ENCODE measurements around the gene SLC35G6. TPM values are rescaled to one million over a fixed set of nuclear protein-coding genes. Genes with fewer than 3 reads are reported as not detected.

Gene SLC35G6
- total and polyA plus RNA-seq, 2 of the 13 experiments (the other 11 are each of a cell fraction or from before 2014, with no cell fraction given): 0.07 TPM; not detected in 1

GRCh38 chr17:7477392-7478275 lies 3.6 kb upstream of the SLC35G6 start (continued):
- TF ChIP-seq REST (IDR thresholded peaks at IDR 0.05; ENCODE audit: borderline replicate concordance in 1 of 2, low read depth in 1 of 2, low read length in 2 of 2) (no peak), NFYC (CRISPR knock-in tag; IDR thresholded peaks at IDR 0.05) (no peak), ELF3 (CRISPR knock-in tag; IDR thresholded peaks at IDR 0.05) (peak; percentile 61), SATB2 (CRISPR knock-in tag; IDR thresholded peaks at IDR 0.05) (no peak), PBX3 (CRISPR knock-in tag; IDR thresholded peaks at IDR 0.05; ENCODE audit: borderline replicate concordance) (no peak), ZNF670 (CRISPR knock-in tag; IDR thresholded peaks at IDR 0.05; ENCODE audit: borderline replicate concordance) (no peak), GFI1 (CRISPR knock-in tag; IDR thresholded peaks at IDR 0.05; ENCODE audit: borderline replicate concordance) (no peak), XBP1 (CRISPR knock-in tag; IDR thresholded peaks at IDR 0.05) (no peak), IRF2 (CRISPR knock-in tag; IDR thresholded peaks at IDR 0.05) (no peak), THAP7 (CRISPR knock-in tag; IDR thresholded peaks at IDR 0.05) (no peak), POLR2A (IDR thresholded peaks at IDR 0.05; ENCODE audit: insufficient read depth in 1 of 2, low read depth in 2 of 2, low read length in 2 of 2) (peak in 1 of 2 experiments; percentile 46; a peak in 1 of 4 replicates), TOE1 (CRISPR knock-in tag; IDR thresholded peaks at IDR 0.05) (no peak), YEATS4 (CRISPR knock-in tag; IDR thresholded peaks at IDR 0.05; ENCODE audit: borderline replicate concordance) (no peak)
- TF ChIP-seq, protein P1, sequence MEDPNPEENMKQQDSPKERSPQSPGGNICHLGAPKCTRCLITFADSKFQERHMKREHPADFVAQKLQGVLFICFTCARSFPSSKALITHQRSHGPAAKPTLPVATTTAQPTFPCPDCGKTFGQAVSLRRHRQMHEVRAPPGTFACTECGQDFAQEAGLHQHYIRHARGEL (CRISPR knock-in tag; IDR thresholded peaks at IDR 0.05): no peak
- TF ChIP-seq, protein P2, sequence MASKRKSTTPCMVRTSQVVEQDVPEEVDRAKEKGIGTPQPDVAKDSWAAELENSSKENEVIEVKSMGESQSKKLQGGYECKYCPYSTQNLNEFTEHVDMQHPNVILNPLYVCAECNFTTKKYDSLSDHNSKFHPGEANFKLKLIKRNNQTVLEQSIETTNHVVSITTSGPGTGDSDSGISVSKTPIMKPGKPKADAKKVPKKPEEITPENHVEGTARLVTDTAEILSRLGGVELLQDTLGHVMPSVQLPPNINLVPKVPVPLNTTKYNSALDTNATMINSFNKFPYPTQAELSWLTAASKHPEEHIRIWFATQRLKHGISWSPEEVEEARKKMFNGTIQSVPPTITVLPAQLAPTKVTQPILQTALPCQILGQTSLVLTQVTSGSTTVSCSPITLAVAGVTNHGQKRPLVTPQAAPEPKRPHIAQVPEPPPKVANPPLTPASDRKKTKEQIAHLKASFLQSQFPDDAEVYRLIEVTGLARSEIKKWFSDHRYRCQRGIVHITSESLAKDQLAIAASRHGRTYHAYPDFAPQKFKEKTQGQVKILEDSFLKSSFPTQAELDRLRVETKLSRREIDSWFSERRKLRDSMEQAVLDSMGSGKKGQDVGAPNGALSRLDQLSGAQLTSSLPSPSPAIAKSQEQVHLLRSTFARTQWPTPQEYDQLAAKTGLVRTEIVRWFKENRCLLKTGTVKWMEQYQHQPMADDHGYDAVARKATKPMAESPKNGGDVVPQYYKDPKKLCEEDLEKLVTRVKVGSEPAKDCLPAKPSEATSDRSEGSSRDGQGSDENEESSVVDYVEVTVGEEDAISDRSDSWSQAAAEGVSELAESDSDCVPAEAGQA (IDR thresholded peaks at IDR 0.05; ENCODE audit: low read depth): no peak
- TF ChIP-seq, protein P2 (CRISPR knock-in tag; IDR thresholded peaks at IDR 0.05; ENCODE audit: borderline replicate concordance): no peak

All from HepG2 (cell line).